WTC11 (cell line): Measurements from ENCODE around the gene SMC5. TPM values are rescaled to one million over a fixed set of nuclear protein-coding genes. Genes with fewer than 3 reads are reported as not detected.

Experiments
- ATAC-seq: fragments of 200-7000 bp; cut with Tn5 transposase; 2 replicates; pipeline ENCODE4 v1.10.0; 2021; ENCODE audit warnings: mild to moderate bottlenecking, moderate library complexity
- CTCF ChIA-PET: fragments of 300-600 bp; sonication (Branson Sonifier 250); formaldehyde crosslinking; loops from one replicate; lab custom pipeline; 2021; ENCODE audit warnings: antibody characterized with exemption; lab: Charles Lee
- POLR2A ChIA-PET: fragments of 350-600 bp; sonication (Branson Sonifier 250); formaldehyde crosslinking; loops from one replicate; lab custom pipeline; 2021; ENCODE audit warnings: antibody characterized with exemption; lab: Charles Lee
- DNase-seq: peaks from one replicate; pipeline ENCODE4 v3.0.0; 2021; ENCODE audit warnings: low spot score
- H3K27ac Mint-ChIP-seq: 2 replicates; pipeline ENCODE4 v1.8.0; 2021; ENCODE audit warnings: mixed read lengths
- H3K27me3 Mint-ChIP-seq: 2 replicates; pipeline ENCODE4 v1.8.0; 2021; ENCODE audit warnings: low read depth, mild to moderate bottlenecking, moderate library complexity, mixed read lengths
- H3K36me3 Mint-ChIP-seq: 2 replicates; pipeline ENCODE4 v1.8.0; 2021; ENCODE audit warnings: mixed read lengths
- H3K4me1 Mint-ChIP-seq: 2 replicates; pipeline ENCODE4 v1.8.0; 2022; ENCODE audit warnings: mixed read lengths
- H3K4me3 Mint-ChIP-seq: 2 replicates; pipeline ENCODE4 v1.8.0; 2021; ENCODE audit warnings: mild to moderate bottlenecking, moderate library complexity, mixed read lengths
- H3K9me3 Mint-ChIP-seq: 2 replicates; pipeline ENCODE4 v1.8.0; 2021; ENCODE audit warnings: mixed read lengths
- ATF3 ChIP-seq: sonication (generic); formaldehyde crosslinking; conservative IDR thresholded peaks from 2 replicates; pipeline ENCODE4 v1.8.1; 2022; ENCODE audit warnings: mild to moderate bottlenecking, missing genetic modification reagents
- ELF4 ChIP-seq: sonication (generic); formaldehyde crosslinking; IDR thresholded peaks from 2 replicates; pipeline ENCODE4 v1.8.1; 2022; ENCODE audit warnings: low read depth, mild to moderate bottlenecking, moderate library complexity, missing genetic modification reagents
- JAZF1 ChIP-seq: fragments of 250-450 bp; sonication (Bioruptor Pico); IDR thresholded peaks from 2 replicates; pipeline ENCODE4 v1.9.0; 2021; ENCODE audit warnings: moderate library complexity, mild to moderate bottlenecking, inconsistent platforms
- KAT7 ChIP-seq: sonication (generic); formaldehyde crosslinking; IDR thresholded peaks from 2 replicates; pipeline ENCODE4 v1.8.1; 2023; ENCODE audit warnings: missing genetic modification reagents, mild to moderate bottlenecking, borderline replicate concordance
- MYBL2 ChIP-seq: sonication (generic); formaldehyde crosslinking; IDR thresholded peaks from 2 replicates; pipeline ENCODE4 v1.8.1; 2023; ENCODE audit warnings: mild to moderate bottlenecking, moderate library complexity, missing genetic modification reagents
- NFYB ChIP-seq: sonication (generic); formaldehyde crosslinking; conservative IDR thresholded peaks from 2 replicates; pipeline ENCODE4 v1.8.0; 2022; ENCODE audit warnings: low read depth, missing genetic modification reagents
- OVOL2 ChIP-seq: fragments of 250-450 bp; sonication (Bioruptor Pico); IDR thresholded peaks from 2 replicates; pipeline ENCODE4 v1.9.0; 2021; ENCODE audit warnings: mild to moderate bottlenecking, borderline replicate concordance
- RELA ChIP-seq: sonication (generic); formaldehyde crosslinking; IDR thresholded peaks from 2 replicates; pipeline ENCODE4 v1.8.1; 2022; ENCODE audit warnings: missing genetic modification reagents, mild to moderate bottlenecking, borderline replicate concordance
- RORB ChIP-seq: fragments of 250-450 bp; sonication (Bioruptor Pico); IDR thresholded peaks from 2 replicates; pipeline ENCODE4 v1.9.0; 2021; ENCODE audit warnings: mild to moderate bottlenecking
- STAT6 ChIP-seq: sonication (generic); formaldehyde crosslinking; conservative IDR thresholded peaks from 2 replicates; pipeline ENCODE4 v1.8.1; 2023; ENCODE audit warnings: mild to moderate bottlenecking, low read depth, missing genetic modification reagents, moderate library complexity
- TEAD4 ChIP-seq: sonication (generic); formaldehyde crosslinking; IDR thresholded peaks from 2 replicates; pipeline ENCODE4 v1.8.0; 2022; ENCODE audit warnings: mild to moderate bottlenecking, missing genetic modification reagents
- ZBTB21 ChIP-seq: sonication (generic); formaldehyde crosslinking; IDR thresholded peaks from 2 replicates; pipeline ENCODE4 v1.8.1; 2023; ENCODE audit warnings: mild to moderate bottlenecking, missing genetic modification reagents, borderline replicate concordance
- ZNF138 ChIP-seq: sonication (generic); formaldehyde crosslinking; conservative IDR thresholded peaks from 2 replicates; pipeline ENCODE4 v1.8.1; 2022; ENCODE audit warnings: mild to moderate bottlenecking, moderate library complexity, missing genetic modification reagents
- ZNF263 ChIP-seq: sonication (generic); formaldehyde crosslinking; IDR thresholded peaks from 2 replicates; pipeline ENCODE4 v1.8.1; 2022; ENCODE audit warnings: low read depth, mild to moderate bottlenecking, moderate library complexity, missing genetic modification reagents
- total RNA-seq: library from RNA; stranded (reverse); gene quantifications from 3 replicates; pipeline ENCODE4 v1.2.3, GENCODE V29; 2021
- TF ChIP-seq, protein P1 (sequence below): fragments of 250-450 bp; sonication (Bioruptor Pico); conservative IDR thresholded peaks from 2 replicates; pipeline ENCODE4 v1.9.0; 2021; ENCODE audit warnings: mild to moderate bottlenecking
- TF ChIP-seq, protein P2 (sequence below): sonication (generic); formaldehyde crosslinking; IDR thresholded peaks from 2 replicates; pipeline ENCODE4 v1.8.1; 2023; ENCODE audit warnings: mild to moderate bottlenecking, missing genetic modification reagents
- TF ChIP-seq, protein P3 (sequence below): sonication (generic); formaldehyde crosslinking; IDR thresholded peaks from 2 replicates; pipeline ENCODE4 v1.8.1; 2023; ENCODE audit warnings: mild to moderate bottlenecking, missing genetic modification reagents, moderate library complexity

SMC5 gene
- total RNA-seq, 1 experiment from 2014 or later = 20.2 TPM

DNA sequence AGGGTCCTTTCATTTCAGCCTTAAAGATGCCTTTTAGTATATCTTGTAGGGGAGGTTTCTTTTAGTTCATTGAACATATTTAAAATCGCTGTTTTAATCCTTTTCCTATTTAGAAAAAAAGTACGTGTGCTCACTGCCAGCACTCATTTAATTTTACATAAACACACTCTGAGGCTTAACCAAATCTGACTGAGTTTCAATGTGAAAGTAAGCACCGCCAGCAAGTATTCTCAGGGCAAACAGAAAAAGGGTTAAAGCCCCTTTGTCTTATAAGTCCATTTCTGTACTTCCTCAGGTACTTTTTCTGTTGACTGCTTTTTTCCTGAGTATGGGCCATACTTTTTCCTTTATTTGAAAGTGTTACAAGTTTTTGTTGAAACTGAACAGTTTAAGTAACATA, 31.8 kb downstream of the SMC5 start (continued):
- TF ChIP-seq RELA = no peak
- no peak for TF ChIP-seq ELF4
- no peak for TF ChIP-seq ZNF263 (CRISPR knock-in tag)

DNA sequence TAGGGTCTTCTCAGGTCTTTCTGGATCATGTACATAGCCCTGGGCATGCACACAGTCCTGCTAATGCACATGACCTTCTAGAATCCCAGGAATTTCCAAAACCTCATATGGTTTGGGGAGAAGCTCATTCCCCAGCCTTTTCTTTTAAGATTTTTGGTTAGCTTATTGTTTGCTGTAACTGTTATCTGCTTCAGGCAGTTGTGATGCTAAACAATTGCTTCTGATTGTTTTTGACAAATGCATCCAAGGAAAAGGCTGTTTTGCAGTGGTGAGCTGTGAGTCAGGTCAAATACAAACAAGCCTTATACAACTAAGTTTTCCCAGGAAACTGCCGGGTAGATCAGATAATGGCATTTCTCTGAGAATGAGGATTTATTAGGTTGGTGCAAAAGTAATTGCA, 32.7 kb downstream of the SMC5 start:
- POLR2A ChIA-PET = no interaction called here
- CTCF ChIA-PET = no interaction called here
- H3K27ac Mint-ChIP-seq = no peak overlapping the region
- TF ChIP-seq ATF3 (CRISPR knock-in tag) (no peak), RORB (no peak), ZBTB21 (CRISPR knock-in tag) (no peak), JAZF1 (no peak), KAT7 (no peak), MYBL2 (CRISPR knock-in tag) (no peak), ZNF138 (no peak), NFYB (CRISPR knock-in tag) (no peak), STAT6 (CRISPR knock-in tag) (no peak), TEAD4 (CRISPR knock-in tag) (no peak), OVOL2 (CRISPR knock-in tag) (no peak)
- TF ChIP-seq, protein P1, sequence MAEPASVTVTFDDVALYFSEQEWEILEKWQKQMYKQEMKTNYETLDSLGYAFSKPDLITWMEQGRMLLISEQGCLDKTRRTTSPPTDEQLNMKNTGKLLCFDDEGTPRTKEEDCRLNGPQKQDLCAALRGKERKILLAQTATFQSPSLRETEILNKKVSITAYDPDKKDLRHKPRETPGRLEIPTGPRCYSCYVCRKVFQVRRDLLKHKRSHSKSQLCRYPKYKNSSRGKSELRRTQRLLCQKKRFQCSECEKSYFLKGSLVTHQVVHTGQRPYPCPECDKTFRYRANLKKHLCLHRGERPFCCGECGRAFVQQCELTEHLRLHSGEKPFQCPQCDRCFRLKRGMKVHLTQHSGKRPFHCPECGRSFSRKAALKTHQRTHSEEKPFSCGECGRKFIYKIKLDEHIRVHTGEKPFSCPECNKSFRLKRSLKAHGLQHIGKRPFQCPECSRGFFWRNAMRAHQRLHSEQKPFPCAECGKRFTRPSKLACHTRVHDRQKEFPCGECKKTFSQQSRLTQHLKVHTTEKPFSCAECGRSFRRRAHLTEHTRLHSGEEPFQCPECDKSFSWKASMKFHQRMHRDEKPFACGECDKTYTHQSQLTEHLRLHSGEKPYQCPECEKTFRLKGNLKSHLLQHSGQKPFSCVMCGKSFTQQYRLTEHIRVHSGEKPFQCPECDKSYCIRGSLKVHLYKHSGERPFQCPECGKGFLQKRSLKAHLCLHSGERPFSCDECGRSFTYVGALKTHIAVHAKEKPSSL (CRISPR knock-in tag) = no peak
- TF ChIP-seq, protein P2, sequence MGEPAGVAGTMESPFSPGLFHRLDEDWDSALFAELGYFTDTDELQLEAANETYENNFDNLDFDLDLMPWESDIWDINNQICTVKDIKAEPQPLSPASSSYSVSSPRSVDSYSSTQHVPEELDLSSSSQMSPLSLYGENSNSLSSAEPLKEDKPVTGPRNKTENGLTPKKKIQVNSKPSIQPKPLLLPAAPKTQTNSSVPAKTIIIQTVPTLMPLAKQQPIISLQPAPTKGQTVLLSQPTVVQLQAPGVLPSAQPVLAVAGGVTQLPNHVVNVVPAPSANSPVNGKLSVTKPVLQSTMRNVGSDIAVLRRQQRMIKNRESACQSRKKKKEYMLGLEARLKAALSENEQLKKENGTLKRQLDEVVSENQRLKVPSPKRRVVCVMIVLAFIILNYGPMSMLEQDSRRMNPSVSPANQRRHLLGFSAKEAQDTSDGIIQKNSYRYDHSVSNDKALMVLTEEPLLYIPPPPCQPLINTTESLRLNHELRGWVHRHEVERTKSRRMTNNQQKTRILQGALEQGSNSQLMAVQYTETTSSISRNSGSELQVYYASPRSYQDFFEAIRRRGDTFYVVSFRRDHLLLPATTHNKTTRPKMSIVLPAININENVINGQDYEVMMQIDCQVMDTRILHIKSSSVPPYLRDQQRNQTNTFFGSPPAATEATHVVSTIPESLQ = no peak
- TF ChIP-seq, protein P3, sequence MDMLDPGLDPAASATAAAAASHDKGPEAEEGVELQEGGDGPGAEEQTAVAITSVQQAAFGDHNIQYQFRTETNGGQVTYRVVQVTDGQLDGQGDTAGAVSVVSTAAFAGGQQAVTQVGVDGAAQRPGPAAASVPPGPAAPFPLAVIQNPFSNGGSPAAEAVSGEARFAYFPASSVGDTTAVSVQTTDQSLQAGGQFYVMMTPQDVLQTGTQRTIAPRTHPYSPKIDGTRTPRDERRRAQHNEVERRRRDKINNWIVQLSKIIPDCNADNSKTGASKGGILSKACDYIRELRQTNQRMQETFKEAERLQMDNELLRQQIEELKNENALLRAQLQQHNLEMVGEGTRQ (CRISPR knock-in tag) = no peak
- no peak for DNase-seq
- peaks cover 52% of the 10 kb centered on the region for H3K36me3 Mint-ChIP-seq
- ATAC-seq = no peak
- H3K4me3 Mint-ChIP-seq = no peak overlapping the region
- H3K4me1 Mint-ChIP-seq = no peaks in the 10 kb centered on the region
- H3K9me3 Mint-ChIP-seq = peaks cover 33% of the 10 kb centered on the region
- no peaks in the 10 kb centered on the region for H3K27me3 Mint-ChIP-seq

DNA sequence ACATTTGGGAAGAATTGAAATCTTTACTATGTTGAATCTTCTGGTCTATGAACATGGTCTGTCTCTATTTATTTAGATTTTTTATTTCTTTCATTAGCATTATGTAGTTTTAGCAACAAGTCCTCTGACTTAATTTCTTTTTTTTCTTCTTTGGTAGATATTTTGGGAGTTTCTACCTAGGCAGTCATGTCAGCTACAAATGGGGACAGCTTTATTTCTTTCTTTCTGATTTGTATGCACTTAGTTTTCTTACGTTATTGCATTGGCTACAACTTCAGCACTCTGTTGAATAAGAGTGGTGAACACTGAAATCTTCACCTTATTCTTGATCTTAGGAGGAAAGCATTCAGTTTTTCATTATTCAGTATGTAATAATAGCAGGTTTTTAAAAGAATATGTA, 33.5 kb downstream of the SMC5 start:
- Mint-ChIP-seq H3K4me3 (no peak overlapping the region), H3K4me1 (no peaks in the 10 kb centered on the region), H3K9me3 (peaks cover 33% of the 10 kb centered on the region), H3K36me3 (peaks cover 52% of the 10 kb centered on the region), H3K27me3 (no peaks in the 10 kb centered on the region)
- no peak for TF ChIP-seq OVOL2 (CRISPR knock-in tag)
- TF ChIP-seq, all 79 proteins: peak for 0
- ATAC-seq (no peak), DNase-seq (no peak)
- H3K27ac Mint-ChIP-seq = no peak overlapping the region
- POLR2A ChIA-PET = no interaction called here
- CTCF ChIA-PET = no interaction called here
